SH-SY5Y (cell line): ENCODE data around the gene KRT32.

Experiments used
- GATA2 ChIP-seq: IDR thresholded peaks from 2 replicates; pipeline ENCODE4 v1.6.1; 2011; ENCODE audit warnings: mild to moderate bottlenecking, low read depth, low read length
- GATA3 ChIP-seq: IDR thresholded peaks from 2 replicates; pipeline ENCODE4 v1.6.1; 2011; ENCODE audit warnings: low read depth, mild to moderate bottlenecking, low read length, moderate library complexity

The KRT32 gene

DNA sequence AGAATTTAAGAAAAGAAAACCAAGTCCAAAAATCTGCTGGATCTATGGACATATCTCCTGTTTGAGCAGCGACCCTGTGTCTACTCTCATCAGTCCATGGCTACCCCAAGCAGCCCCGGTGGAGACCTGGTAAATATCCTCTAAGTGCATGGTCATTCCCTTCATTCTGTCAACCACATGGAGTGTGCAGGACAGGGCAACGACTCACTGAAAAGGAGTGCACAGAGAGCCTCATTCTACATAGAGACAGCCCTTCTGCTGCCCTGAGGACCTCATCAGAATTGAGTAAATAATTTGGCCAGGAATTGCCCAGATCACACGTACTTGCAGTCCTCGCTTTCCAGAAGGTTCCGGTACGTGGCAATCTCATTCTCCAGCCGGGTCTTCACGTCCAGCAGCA lies 29.4 kb downstream of the KRT32 start:
- TF ChIP-seq GATA2 (no peak), GATA3 (no peak)

DNA sequence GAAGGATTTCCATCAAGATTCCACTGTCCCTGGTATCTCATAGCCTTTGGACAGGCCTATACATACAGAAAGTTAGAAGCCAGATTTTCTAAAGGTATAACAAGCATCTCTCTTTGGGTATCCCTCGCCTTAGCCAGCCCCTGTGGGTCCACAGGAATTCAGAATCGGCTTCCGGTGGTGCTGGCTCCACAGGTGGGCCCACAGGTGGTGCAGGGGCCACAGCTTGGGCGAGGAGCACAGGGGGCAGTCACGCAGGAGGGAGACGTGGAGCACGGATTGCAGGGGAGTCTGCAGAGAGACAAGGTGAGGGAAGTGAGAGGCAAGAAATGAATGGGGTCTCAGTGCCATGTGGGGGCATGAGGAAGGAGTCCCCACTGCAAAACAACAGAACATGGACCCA lies 29.9 kb downstream of the KRT32 start:
- TF ChIP-seq GATA2 (no peak), GATA3 (no peak)

DNA sequence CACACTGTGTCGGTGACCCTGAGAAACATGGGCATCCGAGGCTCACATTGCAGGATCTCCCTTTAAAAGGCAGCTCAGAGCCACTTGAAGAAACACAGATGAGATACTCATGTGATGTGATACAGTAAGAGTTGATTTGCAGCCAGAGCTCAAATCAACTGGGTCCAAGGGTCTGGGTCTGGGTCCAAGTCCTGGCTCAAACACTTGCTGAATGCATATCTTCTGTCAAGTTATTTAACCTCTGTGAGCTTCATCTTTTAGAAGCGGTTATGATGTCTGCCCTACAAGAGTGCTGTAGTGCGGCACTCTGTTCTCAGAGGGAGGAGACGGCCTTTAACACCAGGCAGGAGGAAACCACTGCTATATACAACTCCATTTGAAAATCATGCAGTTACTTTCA lies 32.8 kb downstream of the KRT32 start:
- TF ChIP-seq GATA2 (no peak), GATA3 (no peak)

DNA sequence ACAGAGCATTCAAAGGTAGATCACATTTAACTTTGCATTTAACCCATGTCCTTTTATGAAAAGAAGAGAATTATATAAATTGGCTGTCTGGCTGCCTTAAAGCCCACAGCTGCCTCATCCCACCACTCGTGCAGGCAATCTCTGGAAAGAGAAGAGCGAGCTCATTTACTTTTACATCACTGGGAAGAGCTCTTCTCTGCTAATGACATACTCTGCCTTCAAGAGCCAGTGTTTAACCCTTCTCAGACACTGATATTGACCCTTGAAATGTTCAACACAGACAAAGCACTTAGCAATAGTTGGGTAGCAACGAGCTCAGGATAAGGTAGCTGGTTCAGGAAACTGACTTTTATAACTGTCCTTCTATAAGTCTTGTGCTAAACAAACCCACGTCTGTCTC lies 33.2 kb downstream of the KRT32 start:
- TF ChIP-seq GATA2 (no peak), GATA3 (no peak)

DNA sequence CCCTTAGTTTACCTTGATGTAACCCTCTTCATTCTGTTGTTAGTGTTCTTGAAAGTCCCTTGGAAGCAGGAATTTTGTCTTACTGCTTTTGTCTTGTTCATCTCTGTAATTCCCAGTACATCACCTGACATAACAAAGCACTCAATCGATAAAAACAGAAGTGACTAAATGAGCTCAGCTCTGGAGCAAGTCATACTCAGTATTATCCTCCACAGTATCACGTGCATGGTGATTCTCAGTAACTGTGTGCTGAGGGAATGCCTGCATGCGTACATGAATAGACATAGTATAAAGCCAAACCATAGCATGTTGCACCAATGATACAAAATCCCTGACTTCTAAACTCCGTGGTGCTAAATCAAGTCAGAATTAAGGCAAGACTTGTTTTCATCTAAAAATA lies 33.6 kb downstream of the KRT32 start:
- TF ChIP-seq GATA2 (no peak), GATA3 (no peak)

DNA sequence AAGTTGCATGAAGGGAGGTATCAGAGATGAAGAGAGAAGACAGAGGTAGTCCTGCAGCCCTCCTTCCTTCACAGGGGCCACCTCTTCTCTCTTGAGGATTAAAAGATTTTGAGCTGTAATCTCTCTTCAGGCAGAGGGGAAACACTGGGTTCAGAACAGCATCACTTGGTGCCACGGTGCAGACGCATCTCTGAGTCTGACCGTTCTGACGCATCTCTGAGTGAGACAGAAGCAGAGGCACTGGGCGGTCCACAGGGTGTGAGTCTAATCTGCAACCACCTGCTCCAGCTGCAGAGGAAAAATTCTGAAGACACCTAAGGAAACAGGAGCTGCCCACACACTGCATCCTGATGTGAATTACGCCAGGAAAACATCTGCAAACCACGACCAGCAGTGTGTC lies 37.5 kb downstream of the KRT32 start:
- no peak for TF ChIP-seq GATA2

DNA sequence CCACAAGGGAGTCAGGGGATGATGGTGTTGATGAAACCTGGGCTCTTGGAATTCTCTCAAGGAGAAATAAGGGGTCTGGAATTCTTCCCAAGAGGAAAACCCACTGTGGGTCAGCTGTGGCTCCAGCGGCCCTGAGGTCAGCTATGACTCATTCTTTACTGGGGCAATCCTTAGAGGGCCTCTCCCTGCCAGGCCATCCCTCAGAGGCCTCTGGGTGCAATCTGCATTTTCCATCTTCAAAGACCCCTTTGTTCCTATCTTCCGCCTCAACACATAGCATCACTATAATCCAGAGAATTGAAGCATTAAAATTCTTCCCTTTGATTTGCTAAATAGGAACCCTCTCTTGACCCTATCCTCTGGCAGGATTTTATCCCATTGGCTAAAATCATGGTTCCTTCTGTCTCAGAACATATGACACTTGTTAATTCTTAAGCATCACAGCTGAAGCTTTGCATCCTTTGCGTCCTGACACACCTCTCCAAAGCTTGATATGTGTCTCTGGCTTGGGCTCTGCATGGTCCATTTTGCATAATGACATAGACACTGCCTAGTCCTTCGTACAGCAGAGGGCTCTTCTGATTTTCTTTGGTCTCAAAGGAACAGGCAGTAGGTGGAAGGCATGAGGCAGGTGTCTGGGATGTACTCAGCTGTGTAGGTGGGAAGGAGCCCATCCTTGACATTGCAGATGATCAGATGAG lies 38.4 kb downstream of the KRT32 start:
- no peak for TF ChIP-seq GATA3
- no peak for TF ChIP-seq GATA2

DNA sequence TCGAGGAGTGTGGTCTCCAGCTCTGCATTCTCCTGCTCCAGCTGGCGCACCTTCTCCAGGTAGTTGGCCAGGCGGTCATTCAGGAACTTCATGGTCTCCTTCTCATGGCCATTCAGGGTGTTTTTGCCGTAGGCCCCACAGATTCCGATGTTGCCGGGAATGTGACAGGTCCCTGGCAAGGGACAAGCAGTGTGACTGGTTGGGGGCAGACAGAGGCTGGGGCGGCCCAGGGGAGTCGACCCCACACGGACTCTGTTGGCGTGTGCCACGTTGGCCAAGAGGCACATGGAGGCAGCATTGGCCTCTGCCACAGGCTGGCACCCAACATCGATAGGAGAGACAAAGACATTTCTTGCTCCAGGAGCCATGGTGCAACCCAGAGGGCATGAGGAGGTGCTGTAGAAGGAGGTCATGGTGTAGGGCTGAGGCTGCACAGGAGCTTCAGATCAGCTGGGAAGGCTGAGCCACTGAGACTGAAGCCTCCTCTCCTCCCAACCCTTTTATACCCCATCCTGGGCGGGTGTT lies 43.0 kb downstream of the KRT32 start, which contains the start of gene KRT37:
KRT37 (minus strand) TSS at position 475 of the 525 bp plus-strand sequence; CDS start at position 413, 62 bp downstream.
- TF ChIP-seq GATA2 (no peak), GATA3 (no peak)

DNA sequence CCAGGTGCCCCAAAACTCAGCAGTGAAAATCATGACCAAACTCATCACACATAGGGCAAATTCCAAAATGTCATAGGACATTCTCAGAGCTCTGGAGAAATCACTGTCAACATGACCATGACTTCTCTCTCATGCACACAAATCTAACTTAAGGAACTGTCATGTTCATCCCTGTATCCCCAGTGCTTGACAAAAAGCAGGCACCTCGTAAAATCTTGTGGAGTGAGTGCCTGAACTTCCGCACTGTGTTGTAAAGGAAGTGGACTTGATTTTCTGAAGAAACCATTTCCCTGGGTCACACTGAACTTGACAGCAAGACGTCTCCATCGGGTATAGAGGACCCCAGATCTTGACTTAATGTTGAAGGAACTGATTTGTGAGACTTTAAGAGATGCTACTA lies 45.6 kb downstream of the KRT32 start:
- no peak for TF ChIP-seq GATA3
- no peak for TF ChIP-seq GATA2

DNA sequence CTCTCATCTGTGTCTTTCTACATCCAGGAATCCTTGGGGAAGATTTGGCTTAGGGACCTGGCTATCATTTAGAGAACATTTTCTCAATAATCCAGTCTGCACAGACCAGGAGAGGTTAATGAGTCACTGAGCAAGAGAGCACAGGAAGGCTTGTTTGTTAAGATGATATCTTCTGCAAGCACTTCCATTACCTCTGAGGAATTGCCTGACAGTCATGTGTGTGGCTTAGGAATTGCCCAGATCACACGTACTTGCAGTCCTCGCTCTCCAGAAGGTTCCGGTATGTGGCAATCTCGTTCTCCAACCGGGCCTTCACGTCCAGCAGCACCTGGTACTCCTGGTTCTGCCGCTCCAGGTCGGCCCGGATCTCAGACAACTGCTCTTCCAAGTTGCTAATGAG lies 46.1 kb downstream of the KRT32 start:
- TF ChIP-seq GATA3 (no peak), GATA2 (no peak)

DNA sequence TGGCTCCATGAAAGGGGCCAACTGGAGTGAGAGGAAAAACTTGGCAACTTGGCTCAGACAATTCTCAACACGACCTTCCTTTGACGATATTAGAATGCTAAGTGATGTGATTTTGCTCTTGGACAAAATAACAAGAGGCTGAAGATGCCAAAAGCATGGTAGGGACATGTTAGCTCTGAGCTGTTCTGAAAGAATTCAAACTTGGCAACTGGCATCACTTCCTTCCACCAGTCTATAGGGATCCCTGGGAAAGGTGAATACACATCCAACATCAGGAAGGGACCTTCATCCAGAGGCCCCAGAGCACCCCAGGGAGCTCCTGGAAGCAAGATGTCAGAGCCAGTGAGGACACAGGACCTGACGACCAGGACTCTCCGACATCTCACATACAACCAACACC lies 47.1 kb downstream of the KRT32 start:
- TF ChIP-seq GATA2 (no peak), GATA3 (no peak)

DNA sequence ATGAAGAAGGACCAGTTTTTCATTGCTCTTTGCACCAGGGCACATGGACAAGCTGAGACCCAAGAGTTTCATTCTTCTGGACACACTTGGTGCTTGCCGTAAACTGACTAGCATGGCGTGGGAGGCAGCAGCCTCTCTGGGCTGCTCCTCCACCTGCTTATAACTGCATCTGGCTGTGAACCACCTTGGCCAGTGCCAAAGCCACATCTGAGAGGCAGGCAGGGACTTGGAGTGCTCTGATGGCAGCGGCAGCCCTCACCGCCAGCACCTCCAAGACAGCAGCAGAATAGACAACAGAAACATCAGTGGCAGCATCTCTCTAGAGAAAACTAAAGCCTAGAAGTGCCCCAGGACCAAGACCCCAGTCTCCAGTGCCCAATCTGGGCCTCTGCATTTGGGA lies 47.5 kb downstream of the KRT32 start:
- TF ChIP-seq GATA3, result no peak
- TF ChIP-seq GATA2, result no peak

DNA sequence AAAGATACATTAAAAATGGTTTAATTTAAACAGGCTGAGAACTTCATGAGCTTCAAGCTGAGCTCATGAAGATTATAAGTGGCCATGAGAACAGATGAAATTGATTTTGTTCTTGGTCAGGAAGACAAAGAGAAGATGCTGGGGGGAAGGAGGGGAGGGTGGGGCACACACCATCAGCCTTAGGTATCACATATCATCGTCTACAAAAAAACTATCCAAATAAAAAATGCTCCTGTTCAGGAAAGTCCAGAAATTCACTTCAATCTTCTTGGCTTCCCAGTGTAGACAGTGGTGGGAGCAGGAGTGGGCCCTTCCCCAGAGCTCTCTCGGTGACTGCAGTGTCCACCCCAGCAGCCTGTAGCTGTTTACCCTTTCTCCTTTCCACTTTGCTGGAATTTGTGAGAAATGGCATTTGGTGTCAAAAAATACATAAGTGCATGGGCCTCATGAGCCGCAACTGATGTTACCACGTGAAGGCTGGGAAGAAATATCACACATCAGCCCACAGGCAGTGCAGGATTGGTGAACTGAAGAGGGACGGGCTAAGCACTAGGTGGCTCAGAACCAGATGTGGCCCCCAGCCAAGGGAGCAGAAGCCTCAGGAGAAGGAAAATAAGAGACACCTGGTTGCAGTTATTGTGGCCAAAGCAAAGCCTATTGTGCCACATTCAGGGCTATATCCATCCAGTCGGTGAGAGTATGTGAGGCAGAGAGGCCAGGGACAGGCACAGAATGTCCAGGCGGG lies 48.9 kb downstream of the KRT32 start:
- TF ChIP-seq GATA2, result no peak
- TF ChIP-seq GATA3, result no peak

DNA sequence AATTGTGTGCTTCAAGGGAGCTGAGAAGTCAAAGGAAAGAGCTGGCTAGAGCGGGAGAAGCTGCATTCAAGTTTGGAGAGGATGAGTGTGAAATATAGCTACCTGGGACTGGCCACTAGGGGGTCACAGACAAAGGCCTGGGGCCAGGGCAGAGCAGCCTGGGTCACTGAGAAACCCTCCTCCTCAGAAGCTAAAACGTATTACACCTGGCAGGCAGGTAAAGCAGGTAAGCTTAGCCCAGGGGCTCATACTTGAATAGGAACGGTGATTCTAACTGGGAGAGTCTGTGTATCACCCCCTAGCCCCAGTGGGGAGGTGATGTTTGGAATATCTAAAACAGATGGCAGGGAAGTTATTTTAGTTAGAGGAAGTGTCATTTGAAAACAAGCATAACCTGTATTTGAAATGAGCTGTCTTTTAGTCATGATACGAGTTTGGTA lies 49.6 kb downstream of the KRT32 start:
- TF ChIP-seq GATA3 (no peak), GATA2 (no peak)

DNA sequence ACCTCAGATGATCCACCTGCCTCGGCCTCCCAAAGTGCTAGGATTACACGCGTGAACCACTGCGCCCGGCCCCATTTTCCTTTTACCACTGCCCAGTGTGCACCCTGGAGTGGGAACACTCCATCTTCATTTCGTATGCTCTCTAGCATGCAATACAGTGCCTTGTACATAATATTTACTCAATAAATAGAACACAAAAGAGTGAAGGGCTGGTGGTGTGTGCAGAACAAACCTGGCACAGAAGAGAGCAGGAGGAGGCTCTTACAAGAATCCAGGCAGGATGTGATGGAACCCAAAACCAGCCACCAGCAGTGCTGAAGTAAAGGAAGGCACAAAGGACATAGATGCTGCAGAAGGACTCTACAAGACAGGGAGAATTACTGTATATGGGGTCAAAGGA lies 50.1 kb downstream of the KRT32 start:
- TF ChIP-seq GATA3 (no peak), GATA2 (no peak)

DNA sequence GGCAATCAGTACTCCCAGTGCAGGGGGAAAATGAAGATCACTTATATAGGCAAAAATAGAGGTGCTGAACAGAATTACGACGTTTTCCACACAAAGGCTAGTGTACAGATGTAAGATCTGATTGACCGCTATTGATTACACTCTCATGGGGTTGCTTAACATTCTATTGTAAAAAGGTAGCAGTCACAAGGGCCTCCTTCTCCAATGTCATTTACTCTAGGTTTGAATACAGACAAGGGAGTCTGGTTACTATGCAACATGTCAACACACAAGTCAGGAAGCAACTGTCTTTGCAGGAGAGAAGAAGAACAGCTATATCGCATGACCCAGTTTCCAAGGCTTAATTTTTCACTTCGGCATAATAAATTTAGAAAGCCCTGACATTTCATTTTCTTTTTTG lies 50.7 kb downstream of the KRT32 start:
- TF ChIP-seq GATA2 (no peak), GATA3 (no peak)

DNA sequence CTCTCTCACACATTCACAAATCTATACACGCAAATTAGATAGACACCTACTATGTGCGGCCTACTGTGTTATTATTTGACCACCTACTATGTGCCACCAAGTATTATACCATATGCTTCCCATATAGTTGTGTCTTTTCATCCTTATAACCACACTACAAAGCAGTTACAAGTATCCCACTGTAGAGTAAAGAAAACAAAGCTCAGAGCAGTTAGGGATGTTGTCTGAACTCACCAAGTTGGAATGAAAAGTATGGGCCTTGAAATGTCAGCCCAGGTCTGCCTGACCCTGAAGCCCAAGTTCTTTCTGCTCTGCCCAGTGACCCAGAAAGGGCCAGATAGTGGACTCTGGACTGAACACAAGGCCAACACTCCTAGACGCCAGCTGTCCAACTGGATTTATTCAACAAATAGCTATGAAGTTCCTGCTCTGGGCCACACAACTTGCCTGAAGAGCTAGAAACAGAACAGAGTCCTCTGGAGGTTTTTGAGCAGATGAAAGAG lies 51.3 kb downstream of the KRT32 start:
- no peak for TF ChIP-seq GATA3
- no peak for TF ChIP-seq GATA2
